ENCODE measurements around the gene SIRT6.

Gene SIRT6

DNA sequence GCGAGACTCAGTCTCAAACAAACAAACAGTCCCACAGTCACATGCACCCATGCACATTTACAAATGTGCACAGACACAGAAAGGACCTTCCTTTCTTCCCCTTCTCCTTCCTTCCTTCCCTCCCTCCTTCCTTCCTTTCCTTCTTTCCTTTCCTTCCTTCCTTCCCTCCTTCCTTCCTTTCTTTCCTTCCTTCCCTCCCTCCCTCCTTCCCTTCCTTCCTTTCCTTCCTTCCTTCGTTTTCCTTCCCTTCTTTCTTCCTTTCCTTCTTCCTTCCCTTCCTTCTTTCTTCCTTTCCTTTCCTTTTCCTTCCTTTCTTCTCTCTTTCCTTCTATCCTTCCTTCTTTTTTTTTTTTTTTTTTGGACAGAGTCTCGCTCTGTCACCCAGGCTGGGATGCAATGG lies 30.8 kb upstream of the SIRT6 start:
- peaks cover 4% of the 10 kb centered on the region for H3K4me1 Mint-ChIP-seq
- H3K4me3 Mint-ChIP-seq: no peak overlapping the region
- H3K36me3 Mint-ChIP-seq (ENCODE audit: low read depth): no peaks in the 10 kb centered on the region
- ATAC-seq (no peak), DNase-seq (no peak)
- peaks cover 5% of the 10 kb centered on the region for H3K9me3 Mint-ChIP-seq
- H3K27ac Mint-ChIP-seq: no peak overlapping the region
- no peaks in the 10 kb centered on the region for H3K27me3 Mint-ChIP-seq

DNA sequence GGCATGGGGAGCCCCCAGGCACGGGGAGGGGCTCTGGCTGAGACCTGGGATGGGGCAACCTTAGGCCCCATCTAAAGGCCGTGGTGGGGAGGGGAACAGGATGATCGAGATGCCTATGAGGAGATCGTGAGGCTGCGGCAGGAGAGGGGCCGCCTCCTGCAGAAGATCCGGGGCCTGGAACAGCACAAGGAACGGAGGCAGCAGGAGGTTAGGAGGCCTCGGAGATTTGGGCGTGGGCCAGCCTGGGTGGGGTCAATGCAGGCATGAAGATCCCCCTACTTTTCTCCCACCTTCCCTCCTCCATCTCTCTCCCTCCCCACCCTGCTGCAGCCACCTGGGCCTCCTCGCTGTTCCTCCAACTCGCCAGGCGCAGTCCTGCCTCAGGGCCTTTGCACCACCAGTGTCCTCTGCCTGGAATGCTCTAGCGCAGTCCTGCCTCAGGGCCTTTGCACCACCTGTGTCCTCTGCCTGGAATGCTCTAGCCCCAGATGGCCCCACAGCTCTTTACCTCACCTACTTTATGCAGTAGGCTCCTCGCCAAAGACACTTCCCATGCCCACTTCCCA lies 27.9 kb upstream of the SIRT6 start:
- ATAC-seq: no peak
- H3K9me3 Mint-ChIP-seq: no peaks in the 10 kb centered on the region
- no peak overlapping the region for H3K27ac Mint-ChIP-seq
- H3K4me3 Mint-ChIP-seq: no peak overlapping the region
- H3K4me1 Mint-ChIP-seq: peaks cover 4% of the 10 kb centered on the region
- H3K36me3 Mint-ChIP-seq (ENCODE audit: low read depth): no peaks in the 10 kb centered on the region
- no peak for DNase-seq
- H3K27me3 Mint-ChIP-seq: no peaks in the 10 kb centered on the region

DNA sequence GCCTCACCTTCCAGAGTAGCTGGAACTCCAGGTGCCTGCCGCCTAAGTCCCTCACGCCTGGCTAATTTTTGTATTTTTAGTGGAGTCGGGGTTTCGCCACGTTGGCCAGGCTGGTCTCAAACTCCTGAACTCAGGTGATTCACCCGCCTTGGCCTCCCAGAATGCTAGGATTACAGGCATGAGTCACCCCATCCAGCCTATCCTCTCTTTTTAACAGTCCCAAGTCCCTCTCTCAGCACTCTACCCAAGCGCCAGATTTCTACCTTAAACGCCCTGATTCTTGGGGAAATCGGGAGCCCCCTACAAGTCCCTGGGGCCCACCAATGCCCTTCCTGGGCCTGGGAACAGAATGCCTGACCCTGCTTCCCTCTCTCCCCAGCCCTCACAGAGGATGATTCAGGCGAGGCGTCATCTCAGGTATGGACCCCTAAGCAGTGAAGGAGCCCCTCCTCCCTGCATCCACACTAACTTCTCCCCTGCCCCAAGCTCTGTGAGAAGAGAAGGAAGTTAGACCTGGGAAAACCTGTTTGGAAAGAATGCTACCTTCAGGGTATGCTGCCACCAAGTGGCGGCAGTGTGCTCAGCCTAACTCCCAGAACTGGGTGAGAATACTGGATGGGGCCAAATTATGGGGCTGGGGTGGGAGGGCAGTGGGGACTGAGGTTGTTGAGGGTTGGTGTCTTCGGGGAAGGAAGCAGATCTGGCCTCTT lies 26.2 kb upstream of the SIRT6 start:
- Mint-ChIP-seq H3K27me3 (peaks cover 3% of the 10 kb centered on the region), H3K4me1 (peaks cover 3% of the 10 kb centered on the region), H3K36me3 (ENCODE audit: low read depth) (no peaks in the 10 kb centered on the region), H3K27ac (no peak overlapping the region), H3K4me3 (no peak overlapping the region), H3K9me3 (no peaks in the 10 kb centered on the region)
- DNase-seq (no peak), ATAC-seq (no peak)

GRCh38 chr19:4206818-4207484 lies 24.6 kb upstream of the SIRT6 start:
- H3K4me3 Mint-ChIP-seq: no peak overlapping the region
- H3K27me3 Mint-ChIP-seq: peaks cover 3% of the 10 kb centered on the region
- DNase-seq (no peak), ATAC-seq (no peak)
- peaks cover 3% of the 10 kb centered on the region for H3K4me1 Mint-ChIP-seq
- H3K9me3 Mint-ChIP-seq: no peaks in the 10 kb centered on the region
- no peaks in the 10 kb centered on the region for H3K36me3 Mint-ChIP-seq (ENCODE audit: low read depth)
- H3K27ac Mint-ChIP-seq: no peak overlapping the region

GRCh38 chr19:4201798-4202197 lies 19.4 kb upstream of the SIRT6 start:
- Mint-ChIP-seq H3K27ac (no peak overlapping the region), H3K4me1 (peaks cover 12% of the 10 kb centered on the region)
- ATAC-seq: no peak

DNA sequence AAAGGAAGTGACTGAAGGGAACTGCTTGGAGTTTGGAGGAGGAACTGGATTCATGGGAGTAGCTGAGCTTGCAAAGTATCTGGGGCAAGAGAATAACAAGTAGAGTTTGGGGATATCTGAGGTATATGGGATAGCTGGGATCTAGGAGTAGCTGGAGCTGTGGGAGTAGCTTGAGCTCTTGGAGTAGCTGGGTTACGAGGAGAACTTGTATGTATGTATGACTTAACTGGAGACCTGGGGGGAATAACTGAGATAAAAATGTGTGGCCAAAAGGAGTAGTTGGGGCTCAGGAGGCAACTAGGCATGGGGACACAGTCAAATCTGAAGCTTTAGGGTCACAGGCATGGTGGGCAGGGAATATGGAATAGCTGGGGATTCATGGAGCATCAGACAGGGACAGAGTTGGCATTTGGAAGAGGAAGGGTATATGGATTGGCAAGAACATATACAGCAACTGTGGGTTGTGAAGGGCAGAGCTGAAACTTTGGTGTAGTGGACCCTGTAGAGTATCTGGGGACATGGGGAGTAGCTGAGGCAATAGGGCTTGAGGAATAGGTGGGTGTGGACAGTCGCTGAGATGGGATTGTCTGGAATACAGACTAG lies 18.7 kb upstream of the SIRT6 start:
- Mint-ChIP-seq H3K36me3 (ENCODE audit: low read depth) (peaks cover 5% of the 10 kb centered on the region), H3K27me3 (peaks cover 34% of the 10 kb centered on the region), H3K4me3 (no peak overlapping the region), H3K9me3 (peaks cover 9% of the 10 kb centered on the region), H3K27ac (no peak overlapping the region), H3K4me1 (peaks cover 12% of the 10 kb centered on the region)
- ATAC-seq (no peak), DNase-seq (no peak)

More at GRCh38 chr19:4201798-4202197, 19.4 kb upstream of the SIRT6 start:
- peaks cover 27% of the 10 kb centered on the region for H3K27me3 Mint-ChIP-seq
- no peak overlapping the region for H3K4me3 Mint-ChIP-seq
- H3K36me3 Mint-ChIP-seq (ENCODE audit: low read depth): peaks cover 5% of the 10 kb centered on the region
- DNase-seq: no peak
- peaks cover 9% of the 10 kb centered on the region for H3K9me3 Mint-ChIP-seq

GRCh38 chr19:4199699-4200293 lies 17.4 kb upstream of the SIRT6 start:
- ATAC-seq (no peak), DNase-seq (no peak)
- Mint-ChIP-seq H3K4me1 (peaks cover 12% of the 10 kb centered on the region), H3K27me3 (peaks cover 43% of the 10 kb centered on the region), H3K4me3 (no peak overlapping the region), H3K27ac (no peak overlapping the region), H3K36me3 (ENCODE audit: low read depth) (peaks cover 5% of the 10 kb centered on the region), H3K9me3 (peaks cover 9% of the 10 kb centered on the region)

DNA sequence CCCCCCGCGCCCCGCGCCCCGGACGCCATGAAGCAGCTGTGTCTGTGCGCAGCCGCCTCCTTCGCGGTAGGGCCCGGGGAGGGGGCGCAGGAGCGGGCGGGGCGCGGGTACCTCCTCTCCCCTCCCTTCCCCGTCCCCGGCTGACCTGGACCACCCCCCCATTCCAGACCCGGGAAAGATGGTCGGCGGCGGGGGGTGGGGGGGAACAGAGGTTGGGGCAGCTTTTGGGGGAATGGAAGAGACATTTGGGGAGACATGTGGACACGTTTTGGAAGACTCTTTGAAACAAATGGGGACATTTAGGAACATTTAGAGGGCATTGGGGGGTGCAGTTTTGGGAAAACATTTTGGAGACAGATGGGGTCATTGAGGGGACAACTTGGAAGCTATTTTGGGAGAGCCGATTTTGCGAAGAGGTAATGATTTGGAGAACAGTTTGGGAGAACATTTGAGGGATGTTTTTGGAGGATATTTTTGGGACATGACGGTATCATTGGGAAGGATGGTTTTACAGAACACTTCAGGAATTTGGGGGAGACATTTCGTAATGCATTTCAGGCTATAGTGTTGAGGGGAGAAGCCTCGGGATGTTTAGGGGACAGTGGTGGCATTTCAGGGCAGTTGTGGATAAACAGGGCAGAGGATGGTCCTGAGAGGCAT lies 16.2 kb upstream of the SIRT6 start:
- Mint-ChIP-seq H3K9me3 (peaks cover 9% of the 10 kb centered on the region), H3K36me3 (ENCODE audit: low read depth) (peaks cover 5% of the 10 kb centered on the region), H3K4me3 (no peak overlapping the region), H3K27me3 (peaks cover 46% of the 10 kb centered on the region), H3K27ac (no peak overlapping the region), H3K4me1 (peaks cover 9% of the 10 kb centered on the region)
- ATAC-seq: no peak
- DNase-seq: no peak

DNA sequence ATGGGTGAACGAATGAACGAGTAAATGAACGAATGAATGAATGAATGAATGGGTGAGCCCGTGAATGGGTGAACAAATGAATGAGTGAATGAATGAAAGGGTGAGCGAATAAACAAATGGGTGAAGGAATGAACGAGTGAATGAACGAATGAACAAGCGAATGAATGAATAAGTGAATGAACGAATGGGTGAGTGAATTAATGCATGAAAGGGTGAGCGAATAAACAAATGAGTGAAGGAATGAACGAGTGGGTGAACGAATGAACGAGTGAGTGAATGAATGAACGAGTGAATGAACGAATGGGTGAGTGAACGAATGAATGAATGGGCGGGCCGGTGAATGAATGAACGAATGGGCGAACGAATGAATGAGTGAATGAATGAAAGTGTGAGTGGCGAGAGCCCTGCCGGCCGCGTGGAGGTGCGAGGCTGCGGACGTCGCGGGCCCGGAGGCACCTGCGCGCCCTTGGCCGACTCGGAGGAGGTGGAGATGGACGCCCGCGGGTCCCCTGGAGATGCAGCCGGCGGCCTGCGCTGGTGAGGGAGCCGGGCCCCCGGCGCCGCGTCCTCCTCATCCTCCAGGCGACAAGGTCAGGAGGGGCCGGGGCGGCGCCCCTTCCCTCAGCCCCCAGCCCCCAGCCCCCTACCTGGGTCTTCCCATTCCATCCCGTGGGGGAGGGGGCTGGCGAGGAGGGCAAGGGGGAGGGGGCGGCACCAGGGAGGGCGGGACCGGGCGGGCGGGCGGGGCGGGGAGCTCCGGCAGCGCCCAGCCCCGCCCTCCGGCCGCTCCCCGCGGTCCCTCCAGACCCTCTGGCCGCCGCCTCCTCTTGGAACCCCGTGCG lies 15.5 kb upstream of the SIRT6 start:
- no peak overlapping the region for H3K4me3 Mint-ChIP-seq
- peak; percentile 25 for DNase-seq
- H3K4me1 Mint-ChIP-seq: peaks cover 9% of the 10 kb centered on the region
- H3K27ac Mint-ChIP-seq: no peak overlapping the region
- no peak for ATAC-seq
- H3K27me3 Mint-ChIP-seq: peaks cover 49% of the 10 kb centered on the region
- peaks cover 5% of the 10 kb centered on the region for H3K36me3 Mint-ChIP-seq (ENCODE audit: low read depth)
- H3K9me3 Mint-ChIP-seq: peaks cover 9% of the 10 kb centered on the region

- Mint-ChIP-seq H3K36me3 (ENCODE audit: low read depth) (peaks cover 5% of the 10 kb centered on the region), H3K9me3 (peaks cover 9% of the 10 kb centered on the region), H3K27me3 (peaks cover 49% of the 10 kb centered on the region), H3K4me3 (no peak overlapping the region), H3K4me1 (peaks cover 9% of the 10 kb centered on the region), H3K27ac (no peak overlapping the region)
- DNase-seq (no peak), ATAC-seq (no peak)
These were observed 14.9 kb upstream of the SIRT6 start for GRCh38 chr19:4197228-4197624.

- ATAC-seq (no peak), DNase-seq (no peak)
- peaks cover 9% of the 10 kb centered on the region for H3K9me3 Mint-ChIP-seq
- peaks cover 49% of the 10 kb centered on the region for H3K27me3 Mint-ChIP-seq
- H3K27ac Mint-ChIP-seq: no peak overlapping the region
- no peak overlapping the region for H3K4me3 Mint-ChIP-seq
- H3K36me3 Mint-ChIP-seq (ENCODE audit: low read depth): peaks cover 5% of the 10 kb centered on the region
- peaks cover 9% of the 10 kb centered on the region for H3K4me1 Mint-ChIP-seq
These were observed 14.3 kb upstream of the SIRT6 start for GRCh38 chr19:4196587-4197148.

DNA sequence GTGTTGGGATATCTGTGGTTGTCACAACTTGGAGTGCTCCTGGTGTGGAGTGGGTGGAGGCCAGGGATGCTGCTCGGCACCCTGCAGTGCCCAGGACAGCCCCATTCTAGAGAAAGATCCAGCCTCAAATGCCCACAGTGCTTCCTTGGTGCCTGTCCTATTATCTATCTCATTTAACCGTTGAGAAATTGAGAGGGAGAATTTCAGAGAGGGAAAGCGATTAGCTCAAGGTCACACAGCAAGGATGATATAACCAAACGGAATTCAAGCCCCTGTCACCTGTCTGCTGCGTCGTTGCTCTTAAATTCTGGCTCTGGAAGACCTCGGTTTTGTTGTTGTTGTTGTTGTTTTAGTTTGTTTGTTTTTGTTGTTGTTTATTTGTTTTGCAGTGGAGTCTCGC lies 13.6 kb upstream of the SIRT6 start:
- Mint-ChIP-seq H3K36me3 (ENCODE audit: low read depth) (peaks cover 5% of the 10 kb centered on the region), H3K4me1 (peaks cover 9% of the 10 kb centered on the region), H3K27ac (no peak overlapping the region), H3K27me3 (peaks cover 49% of the 10 kb centered on the region), H3K9me3 (peaks cover 9% of the 10 kb centered on the region), H3K4me3 (no peak overlapping the region)
- DNase-seq: no peak
- ATAC-seq: no peak

DNA sequence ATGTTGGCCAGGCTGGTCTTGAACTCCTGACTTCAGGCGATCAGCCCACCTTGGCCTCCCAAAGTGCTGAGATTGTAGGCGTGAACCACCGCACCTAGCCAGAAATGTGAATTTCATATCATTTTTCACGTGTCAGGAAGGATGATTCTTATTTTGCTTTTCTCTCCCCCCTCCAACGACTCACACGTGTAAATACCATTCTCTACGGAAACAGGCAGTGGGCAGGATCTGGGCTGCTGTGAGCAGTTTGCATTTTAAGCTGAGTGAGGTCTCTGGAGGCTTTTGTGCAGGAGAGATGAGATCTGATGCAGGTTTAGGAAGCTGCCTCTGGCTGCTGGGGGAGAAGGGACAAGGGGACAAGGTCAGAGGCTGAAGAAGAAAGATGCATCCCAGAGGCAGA lies 12.0 kb upstream of the SIRT6 start:
- Mint-ChIP-seq H3K4me3 (no peak overlapping the region), H3K4me1 (peaks cover 9% of the 10 kb centered on the region), H3K27ac (no peak overlapping the region), H3K27me3 (peaks cover 47% of the 10 kb centered on the region), H3K36me3 (ENCODE audit: low read depth) (peaks cover 5% of the 10 kb centered on the region), H3K9me3 (peaks cover 9% of the 10 kb centered on the region)
- DNase-seq: no peak
- no peak for ATAC-seq

Data from activated naive CD8-positive, alpha-beta T cell treated with anti-CD3 and anti-CD28 coated beads, Interleukin-2, amount 50 U/mL, for 24 hours (primary cell).